ENCODE results near the gene DROSHA. TPM values are rescaled to one million over a fixed set of nuclear protein-coding genes. Genes with fewer than 3 reads are reported as not detected.
"Not testable (repeated sequence)": the region's sequence is repeated elsewhere in the genome, so short reads cannot be mapped to it uniquely, and the experiment has no call there.

Gene DROSHA
- polyA plus RNA-seq, 1 donor, result 115 TPM

DNA sequence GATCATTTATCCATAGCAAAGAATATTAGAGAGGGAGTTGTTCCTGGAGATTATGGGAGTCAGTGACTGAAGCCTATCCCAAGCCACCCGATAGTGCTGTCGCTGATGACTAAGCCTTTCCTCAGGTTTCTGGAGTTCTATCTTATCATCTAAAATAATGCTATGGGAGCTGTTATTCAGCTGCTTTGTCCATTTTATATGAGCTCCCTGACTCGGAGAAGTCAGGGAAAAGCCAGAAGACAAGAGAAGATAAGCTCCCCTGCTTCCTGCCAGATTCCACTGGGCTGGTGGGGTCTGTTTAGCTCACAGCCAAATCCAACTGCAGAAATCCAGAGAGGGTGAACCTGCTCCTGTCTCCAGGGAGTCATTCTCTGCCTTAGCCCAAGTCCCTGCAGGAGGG is 148.2 kb downstream of the DROSHA start:
- DNase-seq, result no peak

DNA sequence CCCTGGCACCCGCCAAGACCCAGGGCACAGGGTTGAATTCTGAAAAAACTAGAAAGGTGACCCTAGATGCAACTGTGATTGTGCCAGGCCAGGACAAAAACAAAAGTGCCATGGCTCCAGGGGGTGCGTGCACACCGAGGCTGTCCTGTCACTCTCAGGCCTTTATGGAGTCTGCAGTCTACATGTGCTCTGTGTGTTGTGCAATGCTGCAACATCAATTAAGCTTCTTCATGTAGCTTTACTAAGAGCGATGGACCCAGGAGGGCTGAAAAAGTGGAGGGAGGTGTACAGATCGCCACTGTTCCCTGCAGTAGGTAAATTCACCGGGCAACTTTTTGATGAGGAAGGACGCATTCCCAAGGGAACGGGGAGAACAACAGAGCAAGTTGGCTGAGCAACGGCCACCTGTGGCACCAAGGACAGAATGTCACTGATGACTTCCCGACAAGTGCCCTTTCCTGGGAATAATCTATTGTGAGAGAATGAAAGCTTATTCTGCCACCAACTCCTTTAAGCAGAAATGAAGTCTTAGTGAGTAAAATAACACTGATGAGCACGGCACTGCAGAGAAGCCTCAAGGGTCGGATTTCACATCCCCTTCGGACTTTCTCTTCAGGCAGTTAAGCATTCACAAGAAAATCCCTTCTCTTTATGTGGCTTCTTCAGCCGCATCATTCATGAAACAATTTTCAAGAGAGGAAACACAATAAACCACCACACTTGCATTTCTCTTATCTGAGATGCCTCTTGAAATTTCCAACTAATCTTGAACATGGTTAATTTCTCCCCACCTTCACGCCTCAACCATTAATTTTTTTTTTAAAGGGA is 149.6 kb downstream of the DROSHA start:
- DNase-seq, result peak; percentile 27

DNA sequence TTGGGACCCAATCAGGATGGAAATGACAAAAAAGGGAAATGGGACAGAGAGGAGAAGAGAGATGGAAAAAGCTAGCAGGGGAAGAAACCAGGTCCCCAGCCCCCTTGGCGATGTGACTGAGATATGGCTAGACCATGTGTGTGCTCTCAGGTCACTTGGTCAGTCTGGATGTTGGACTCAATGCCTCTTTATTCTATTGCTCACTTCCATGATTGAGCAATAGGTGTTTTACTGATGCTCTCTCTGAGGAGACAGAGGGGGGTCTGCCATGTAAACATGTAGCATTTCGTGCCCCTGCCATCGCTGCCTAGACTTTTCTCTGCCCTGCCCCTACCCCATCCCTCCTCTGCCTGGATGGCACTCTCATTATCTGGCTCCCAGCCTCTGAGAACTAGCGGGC is 150.6 kb downstream of the DROSHA start:
- no peak for DNase-seq

DNA sequence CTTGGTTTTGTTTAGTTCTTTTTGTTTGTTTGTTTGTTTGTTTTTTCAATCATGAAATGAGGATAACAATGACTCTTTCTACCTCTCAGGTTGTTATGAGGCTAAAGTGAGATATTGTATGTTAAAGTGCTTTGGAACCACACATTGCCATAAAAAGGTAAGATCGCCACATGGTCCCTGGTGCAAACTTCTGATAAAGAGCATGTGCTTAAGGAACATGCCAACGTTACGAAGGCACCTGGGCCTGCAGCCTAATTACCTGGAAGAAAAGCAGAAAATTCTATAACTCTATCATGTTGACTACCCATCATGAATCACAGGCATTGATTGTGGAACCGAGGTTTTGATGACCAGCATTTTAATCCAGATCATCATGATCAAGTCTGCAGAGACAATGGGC is 151.8 kb downstream of the DROSHA start:
- DNase-seq, result no peak

DNA sequence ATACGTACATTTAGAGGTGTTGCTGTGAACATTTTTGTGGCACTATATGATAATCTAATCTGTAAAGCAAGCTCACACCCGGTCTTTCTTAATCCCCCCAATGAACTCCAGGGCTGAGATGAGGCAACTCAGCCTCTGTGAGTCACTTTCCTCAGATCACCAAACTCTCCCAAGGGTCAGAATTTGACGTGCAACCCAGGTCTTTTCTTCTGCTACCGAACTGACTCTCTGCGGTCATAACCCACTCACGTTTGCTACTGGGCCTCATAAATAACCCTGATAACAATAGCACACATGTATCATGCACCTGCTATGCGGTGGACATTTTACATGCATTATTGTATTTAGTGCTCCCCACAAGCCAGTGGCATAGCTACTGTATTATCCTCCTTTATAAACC is 153.1 kb downstream of the DROSHA start:
- DNase-seq, result no peak

DNA sequence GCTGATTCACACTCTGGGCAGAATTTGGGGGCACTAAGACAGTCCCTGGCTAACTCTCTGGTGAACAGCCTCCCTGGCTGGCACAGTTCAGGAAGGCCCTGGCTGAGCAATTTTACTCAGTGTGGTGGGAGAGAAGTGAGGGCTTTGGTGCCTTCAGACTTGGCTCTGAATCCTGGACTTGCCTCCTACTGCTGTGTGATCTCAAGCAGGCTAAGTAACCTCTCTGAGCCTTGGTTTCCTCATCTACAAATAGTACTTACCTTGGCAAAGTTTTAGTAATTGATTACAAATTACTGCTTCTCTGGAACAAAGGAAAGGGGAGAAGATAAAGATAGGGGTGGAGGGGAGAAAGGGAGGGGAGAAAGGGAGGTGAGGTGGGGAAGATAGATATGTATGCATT is 153.8 kb downstream of the DROSHA start:
- DNase-seq, result no peak

DNA sequence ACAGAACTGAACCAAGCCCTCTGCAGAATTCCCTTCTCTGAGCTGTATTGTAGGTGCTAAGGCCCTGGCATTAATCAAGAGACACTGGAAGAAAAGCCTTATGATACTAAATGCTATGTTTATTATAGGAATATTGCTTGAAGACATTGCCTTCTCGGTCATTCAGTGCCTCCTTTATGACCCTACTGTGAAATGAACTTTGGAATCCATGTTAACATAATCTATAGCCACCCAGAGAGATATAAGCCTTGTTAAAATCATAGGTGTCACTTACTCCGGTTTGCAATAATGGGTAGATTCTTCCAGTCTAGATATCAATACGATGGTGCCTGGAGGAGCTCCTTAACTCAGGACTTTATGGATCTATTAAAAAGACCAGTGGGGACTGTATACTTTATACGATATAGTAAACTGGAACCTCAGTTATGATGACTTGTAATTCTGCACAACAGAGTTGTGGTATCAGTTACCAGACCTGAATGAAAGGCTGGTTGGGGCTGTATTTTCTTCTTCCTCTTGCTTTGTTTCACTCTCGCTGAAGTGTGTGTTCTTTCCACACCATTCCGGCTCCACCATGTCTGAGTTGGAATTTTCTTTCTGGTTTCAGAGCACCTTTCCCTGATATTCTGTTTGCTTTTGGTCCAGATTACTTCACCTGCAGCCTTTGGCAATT is 154.5 kb downstream of the DROSHA start:
- no peak for DNase-seq

DNA sequence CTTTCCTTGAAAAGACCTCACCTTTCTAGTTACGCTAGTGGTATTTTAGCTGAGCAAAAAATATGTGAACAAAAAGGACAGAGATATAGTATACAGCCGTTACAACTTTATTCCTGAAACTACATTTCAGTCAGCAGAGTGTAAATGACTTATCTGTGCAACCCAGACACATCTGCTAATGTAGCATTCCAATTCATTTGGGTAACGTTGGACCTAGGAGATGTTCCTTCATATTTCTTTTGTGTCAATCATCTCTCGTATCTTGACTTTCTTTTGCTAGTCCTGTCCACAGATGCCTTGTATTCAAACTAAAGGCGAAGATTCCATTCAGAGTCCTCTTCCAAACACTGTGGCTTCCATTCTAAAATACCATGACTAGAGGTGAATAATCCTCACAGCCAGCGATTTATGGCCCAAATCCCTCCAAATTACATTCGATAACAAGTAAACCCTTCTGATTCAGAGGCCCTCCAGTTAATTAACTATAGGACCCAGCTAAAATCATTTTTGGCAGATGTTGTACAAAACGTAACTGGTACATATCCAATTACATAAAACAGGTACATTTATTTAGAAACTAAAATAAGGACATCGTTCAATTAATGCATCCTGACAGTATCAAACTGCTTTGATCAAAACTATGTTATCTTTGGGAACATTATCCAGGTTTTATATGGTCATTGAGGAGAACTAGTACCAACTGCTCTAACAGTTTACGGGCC is 155.7 kb downstream of the DROSHA start:
- no peak for DNase-seq

DNA sequence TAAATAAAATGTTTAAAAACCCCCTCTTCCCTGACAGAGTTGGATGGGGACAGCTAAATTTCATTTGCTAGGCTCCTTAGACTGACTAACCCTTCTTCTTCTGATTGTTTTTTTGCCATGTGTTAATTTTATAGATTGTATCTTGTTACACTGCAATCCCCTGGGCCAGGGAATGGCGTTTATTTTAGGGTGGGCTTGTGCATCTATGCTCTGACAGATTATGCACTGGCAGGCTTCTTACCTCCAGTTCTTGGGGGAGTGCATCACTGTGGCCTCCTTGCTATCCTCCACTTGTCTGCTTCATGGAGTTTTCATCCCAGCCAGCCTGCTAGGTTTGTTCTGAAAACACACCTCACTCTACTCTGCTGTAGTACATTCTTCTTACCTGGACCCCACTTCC is 159.8 kb downstream of the DROSHA start:
- no peak for DNase-seq

DNA sequence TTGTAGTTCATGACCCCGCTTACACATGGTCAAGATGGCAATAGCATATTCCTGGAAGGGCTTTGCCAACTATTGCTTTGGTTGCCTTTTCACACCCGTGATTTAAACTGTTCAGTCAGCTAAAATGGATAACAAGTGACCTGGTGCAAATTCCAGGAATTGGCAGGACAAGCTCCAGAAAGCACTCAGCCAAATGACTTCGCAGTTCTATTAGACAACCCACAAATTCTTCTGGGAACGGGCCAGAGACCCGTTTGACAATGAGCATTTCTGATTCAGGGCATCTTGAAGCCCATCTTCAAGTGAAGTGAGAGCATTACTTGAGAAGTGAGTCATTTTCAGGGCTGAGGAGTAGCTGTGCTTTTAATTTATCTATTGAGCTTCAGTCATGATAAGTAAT is 165.0 kb downstream of the DROSHA start:
- DNase-seq, result no peak

DNA sequence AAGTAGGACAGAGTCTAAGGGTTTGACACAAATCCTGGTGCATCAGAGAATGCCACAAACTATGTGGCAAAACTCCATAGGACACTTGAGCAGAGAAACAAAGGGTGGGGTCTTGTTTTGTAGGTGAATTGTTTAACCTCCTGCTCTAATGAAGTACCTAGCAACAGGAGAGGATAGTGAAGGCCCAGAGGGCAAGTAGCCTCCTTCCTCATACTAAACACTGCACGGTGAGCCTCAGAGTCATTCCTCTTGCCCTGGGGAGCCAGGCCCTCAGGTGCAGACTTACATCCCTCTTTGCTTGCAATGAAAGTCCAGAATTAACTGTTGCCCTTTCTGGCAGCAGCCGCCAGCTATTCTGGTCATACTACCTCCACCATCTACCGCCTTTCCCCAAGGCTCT is 166.1 kb downstream of the DROSHA start:
- no peak for DNase-seq

DNA sequence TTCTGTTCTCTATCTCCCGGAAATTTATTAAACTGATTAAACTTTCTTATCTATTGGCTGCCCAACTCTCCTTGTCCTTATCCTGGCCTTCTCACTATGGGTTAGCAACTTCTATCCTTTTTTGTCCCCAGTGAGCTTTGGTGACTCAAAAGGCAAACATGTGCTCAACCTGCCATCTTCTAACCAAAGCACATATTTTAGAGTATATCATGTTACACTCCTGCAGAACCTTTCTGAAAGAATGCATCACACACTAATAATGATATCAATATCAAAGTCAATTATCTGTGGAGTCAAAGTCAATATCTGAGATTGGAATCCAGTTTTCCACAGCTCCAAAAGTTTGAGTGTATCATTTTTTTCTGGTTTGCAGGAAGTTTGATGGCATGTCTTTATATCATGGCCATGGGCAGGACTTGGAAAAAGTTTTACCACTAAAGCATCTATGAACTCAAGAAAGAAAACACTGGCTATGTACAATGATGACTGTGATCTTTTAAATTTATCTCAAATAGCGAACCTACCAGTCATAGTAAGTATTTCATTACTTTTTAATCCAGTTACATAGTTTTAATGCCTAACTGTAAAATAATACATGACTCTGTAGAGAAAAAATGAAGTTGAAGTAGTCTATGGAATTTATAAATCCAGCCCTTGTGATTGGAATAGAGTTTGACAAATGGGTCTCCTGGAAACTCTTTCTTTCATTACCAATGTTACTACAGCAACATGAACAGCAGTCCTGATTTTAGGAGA is 166.8 kb downstream of the DROSHA start:
- no peak for DNase-seq

DNA sequence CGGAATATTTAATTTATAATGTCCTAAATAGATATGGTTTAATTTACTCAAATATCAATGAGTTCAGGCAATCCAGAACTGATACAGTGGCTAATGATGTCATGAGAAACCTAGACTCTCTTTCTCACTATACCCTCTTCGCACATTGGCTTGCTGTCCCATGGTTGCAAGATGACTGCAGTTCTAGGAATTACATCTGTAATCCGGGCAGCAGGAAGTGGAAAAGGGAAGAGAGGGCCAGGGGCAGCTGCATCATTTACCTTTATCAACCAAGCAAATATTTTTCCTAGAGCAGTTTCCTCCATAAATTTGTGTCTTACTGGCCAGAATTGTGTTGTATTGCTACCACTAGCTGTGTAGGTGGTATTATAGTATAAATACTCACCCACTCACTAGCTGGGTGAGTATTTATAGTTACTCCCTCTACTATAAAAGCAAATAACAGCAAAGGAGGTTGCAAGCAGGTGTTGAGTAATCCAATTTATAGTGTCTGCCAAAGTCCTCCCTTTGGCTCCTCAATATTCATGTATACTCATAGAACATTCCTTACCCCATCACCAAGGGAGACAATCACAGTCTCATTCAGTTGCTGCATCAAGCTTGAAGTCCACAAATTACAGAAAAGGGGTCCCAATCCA is 168.8 kb downstream of the DROSHA start:
- no peak for DNase-seq

DNA sequence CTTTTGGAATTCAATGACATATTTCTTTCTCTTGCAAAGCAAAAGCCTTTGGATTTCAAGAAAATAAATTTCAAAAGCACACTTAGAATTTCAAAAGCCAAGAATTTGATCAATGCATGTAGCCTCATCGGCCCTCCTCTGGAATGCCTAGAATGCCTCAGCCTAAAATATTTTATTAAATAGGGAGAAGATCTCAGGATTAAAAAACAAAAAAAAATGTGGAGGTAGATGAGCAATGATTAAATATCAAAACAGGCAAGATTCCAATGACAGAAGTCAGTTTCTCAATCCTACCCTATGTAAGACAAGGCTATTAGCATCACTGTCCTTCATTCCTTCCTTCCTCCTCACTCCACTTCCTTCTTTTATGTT is 169.4 kb downstream of the DROSHA start:
- no peak for DNase-seq

DNA sequence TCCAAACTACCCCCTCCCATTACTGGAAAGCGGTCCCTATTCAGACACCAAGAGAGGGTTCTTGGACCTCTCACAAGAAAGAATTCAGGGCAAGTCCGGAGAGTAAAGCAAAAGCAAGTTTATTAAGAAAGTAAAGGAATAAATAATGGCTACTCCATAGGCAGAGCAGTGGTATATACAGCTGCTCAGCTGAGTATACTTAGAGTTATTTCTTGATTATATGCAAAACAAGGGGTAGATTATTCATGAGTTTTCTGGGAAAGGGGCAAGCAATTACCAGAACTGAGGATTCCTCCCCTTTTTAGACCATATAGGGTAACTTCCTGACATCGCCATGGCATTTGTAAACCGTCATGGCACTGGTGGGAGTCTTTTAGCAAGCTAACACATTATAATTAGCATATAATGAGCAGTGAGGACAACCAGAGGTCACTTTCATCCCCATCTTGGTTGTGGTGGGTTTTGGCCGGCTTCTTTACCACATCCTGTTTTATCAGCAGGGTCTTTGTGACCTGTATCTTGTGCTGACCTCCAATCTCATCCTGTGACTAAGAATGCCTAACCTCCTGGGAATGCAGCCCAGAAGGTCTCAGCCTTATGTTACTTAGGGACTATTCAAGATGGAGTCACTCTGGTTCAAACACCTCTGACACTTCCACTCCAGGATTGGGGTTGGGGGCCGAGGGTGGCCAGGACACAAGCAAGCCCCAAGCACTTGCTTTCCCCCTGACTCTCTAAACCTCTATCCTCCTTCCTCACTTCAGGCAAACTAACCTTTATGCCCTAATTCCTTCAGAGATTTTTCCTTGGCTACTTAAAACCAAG is 170.0 kb downstream of the DROSHA start:
- DNase-seq, result not testable (repeated sequence)

DNA sequence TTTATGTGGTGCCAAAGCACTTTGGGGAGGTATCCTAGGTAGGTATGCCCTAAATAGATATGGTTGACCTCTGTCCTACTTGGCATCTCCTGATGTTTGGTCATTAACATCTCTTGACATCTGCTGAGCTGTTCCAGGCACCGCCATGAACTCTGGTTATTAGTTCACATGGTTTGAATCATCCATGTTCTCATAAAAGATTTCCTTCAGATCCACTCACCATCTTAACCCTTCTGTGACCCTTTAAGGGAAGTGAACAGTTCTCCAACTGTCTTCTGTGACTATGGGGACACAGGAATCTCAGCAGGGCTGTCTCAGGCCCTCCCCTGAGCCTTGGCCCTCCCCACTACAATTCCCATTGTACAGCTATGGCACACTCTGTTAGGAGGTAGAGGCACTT is 170.7 kb downstream of the DROSHA start:
- DNase-seq, result no peak

DNA sequence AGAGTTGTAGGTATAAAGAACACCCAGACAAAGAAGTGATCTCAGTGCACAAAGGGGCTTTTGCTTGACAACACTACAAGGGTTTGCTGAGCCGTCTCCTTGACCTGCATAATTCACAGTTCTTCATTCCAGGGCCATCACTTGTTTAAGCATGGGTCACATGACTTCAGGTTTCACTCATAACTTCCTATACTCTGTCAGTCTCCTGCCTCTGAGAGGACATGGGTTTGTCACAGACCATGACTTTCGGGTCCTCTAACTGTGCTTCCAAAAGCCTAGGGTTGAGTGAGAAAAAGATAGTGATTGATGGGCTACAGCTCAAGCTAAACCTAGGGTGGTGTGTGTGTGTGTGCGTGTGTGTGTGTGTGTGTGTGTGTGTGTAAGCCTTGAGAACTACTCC is 172.1 kb downstream of the DROSHA start:
- DNase-seq, result no peak

DNA sequence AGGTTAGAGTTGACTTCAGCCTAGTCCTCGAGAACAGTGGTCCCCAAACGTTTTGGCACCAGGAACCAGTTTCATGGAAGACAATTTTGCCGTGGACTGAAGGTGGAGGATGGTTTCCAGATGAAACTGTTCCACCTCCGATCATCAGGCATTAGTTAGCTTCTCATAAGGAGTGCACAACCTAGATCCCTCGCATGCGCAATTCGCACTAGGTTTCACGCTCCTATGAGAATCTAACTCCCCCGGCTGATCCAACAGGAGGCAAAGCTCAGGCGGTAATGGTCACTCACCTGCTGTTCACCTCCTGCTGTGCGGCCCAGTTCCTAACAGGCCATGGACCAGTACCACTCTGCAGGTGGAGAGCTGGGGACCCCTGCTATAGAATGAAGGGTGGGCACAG is 174.9 kb downstream of the DROSHA start:
- DNase-seq, result no peak

DNA sequence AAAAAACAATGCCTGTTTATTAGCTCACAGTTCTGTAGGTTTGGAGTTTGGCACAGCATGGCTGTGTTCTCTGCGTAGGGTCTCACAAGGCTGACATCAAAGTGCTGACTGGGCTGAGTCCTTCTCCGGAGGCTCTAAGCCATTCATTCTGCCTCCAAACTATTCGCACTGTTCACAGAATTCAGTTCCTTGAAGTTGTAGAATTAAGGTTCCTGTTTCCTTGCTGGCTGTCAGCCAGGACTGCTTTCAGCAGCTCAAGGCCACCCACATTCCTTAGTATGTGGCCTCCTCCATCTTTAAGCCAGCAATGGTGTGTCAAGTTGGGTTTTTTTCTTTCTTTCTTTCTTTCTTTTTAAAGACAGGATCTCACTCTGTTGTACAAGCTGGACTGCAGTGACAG is 176.6 kb downstream of the DROSHA start:
- no peak for DNase-seq
